ENCODE data around the gene GFOD1.
A peak's percentile ranks its signal among the peaks of the same experiment; 100 is the strongest.

Gene GFOD1, protein sequence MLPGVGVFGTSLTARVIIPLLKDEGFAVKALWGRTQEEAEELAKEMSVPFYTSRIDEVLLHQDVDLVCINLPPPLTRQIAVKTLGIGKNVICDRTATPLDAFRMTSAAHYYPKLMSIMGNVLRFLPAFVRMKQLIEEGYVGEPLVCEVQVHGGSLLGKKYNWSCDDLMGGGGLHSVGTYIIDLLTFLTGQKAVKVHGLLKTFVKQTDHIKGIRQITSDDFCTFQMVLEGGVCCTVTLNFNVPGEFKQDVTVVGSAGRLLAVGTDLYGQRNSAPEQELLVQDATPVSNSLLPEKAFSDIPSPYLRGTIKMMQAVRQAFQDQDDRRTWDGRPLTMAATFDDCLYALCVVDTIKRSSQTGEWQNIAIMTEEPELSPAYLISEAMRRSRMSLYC

DNA sequence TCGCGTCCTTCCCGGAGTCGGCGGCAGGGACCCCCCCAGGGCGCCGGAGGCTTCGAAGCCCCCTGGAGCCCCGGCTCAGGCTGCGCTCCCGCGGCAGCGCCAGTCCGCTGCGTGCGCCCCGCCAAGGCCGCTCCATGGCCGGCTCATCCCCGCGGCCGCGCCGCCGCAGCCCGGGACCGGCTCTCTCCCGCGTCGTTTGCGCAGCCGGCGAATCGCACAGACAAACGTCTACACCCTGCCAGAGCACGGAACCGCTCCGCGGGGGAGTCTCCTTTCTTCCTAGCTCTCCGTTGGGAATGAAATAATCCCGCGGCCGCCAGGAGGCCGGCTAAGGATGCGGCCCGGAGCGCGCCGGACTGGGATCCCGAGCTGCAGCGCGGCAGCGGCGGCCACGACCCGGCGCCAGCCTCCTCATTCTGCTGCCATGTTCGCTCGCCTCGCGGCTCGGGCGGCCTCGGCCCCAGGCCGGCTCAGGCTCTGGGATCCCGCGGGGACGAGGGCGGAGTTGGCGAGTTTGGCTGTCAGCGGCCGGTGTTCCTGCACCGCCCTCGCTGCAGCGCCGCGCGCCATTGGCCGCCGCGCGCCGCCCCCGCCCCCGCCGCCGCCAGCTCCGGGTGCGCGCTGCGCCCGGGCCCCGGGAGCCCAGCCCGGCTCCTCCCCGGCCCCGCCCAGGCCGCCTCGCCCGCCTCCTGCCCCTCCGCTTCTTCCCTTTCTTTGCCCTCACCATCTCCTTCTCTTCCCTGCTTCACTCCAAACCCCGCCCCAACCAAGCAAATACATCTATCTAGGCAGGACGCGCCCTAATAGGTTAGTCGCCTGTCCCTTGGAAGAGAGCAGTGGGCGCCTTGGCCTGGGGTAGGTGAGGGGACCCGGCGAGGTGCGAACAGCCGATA lies at the start of gene GFOD1:
TSS of gene GFOD1 (minus strand) at position 479 of the 893 bp plus-strand sequence. CDS start 710 bp downstream, outside the sequence.
- peak; percentile 57 for DNase-seq

DNA sequence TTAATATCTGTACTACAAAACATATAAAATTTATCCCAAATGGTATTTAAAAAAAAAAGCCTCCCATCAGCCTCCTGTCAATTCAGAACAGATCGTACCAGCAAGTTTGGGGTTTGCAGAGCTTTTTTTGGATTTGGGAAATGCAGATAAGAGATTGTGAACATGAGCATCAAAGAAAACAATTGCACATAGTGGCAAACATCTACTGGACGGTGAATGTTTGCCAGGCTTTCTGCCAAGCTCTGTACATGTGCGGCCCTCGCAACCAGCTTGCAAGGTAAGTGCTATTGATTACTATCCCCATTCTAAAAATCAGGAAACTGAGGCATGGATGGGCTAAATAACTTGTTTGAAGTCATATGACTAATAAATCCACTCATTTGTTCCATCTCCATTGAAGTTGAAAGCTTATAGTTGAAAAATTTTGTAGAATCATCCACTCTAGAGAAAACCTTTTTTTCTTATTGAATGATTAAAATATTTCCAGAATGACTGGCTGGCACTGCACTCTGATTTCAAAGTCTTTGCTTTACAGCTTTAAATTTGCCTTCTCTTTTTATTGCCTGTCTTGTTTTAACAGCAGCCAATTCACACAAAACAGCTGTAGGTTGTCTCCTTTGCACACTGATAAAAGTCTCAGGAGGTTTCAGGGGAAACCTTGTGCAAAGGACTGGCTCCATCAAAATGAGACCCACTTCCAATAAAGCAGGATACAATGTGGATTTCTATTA lies 49.6 kb upstream of the GFOD1 start:
- no peak for DNase-seq

DNA sequence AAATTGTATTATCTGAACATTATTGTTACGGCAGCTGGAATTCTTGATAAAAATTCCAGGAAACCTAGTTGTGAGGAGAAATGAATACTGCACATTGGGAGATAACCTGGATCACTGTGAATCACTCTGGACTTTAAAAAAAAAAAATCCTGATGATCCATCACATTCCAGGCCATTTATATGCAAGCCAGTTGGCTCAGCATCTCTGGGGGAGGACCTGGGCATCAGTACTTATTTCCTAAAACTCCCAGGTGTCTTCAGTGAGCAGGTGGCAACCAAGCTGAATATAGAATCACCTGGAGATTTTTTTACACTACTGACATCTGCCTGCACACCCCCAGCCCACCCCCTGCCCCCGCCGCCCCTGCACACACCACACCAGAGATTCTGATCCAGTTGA lies 47.9 kb upstream of the GFOD1 start:
- DNase-seq = no peak

DNA sequence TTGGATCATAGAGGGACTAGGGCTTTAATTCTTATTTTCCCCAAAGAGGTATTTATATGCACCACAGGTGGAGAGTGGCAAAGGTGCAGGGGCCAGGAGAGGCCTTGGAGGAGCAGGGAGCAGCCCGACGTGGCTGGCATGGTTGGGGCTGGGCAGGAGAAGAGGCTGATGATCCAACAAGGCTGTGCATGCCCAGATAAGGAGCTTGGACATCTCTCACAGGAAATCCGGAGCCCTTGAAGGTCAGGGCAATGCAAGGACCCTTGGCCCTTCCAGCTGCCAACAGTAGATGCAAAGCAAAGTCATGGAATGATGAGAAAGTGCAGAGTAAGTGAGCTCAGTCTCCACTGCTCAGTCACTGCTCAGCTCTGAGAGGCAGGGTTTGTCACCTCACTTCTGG lies 47.1 kb upstream of the GFOD1 start:
- no peak for DNase-seq

DNA sequence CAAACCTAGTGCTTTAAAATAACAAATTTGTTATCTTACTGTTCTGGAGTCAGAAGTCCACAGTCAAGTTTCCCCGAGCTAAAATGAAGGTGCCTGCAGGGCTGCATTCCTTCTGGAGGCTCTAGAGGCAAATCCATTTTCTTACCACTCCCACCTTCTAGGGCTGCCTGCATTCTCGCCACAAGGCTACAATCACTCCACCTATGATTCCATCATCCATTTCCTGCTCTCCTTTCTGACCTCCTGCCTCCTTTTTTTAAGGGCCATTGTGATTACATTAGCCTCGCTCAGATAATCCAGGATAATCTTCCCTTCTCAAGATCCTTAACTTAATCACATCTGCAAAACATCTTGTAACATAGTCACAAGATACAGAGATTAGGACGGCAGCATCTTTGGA lies 44.6 kb upstream of the GFOD1 start:
- no peak for DNase-seq

DNA sequence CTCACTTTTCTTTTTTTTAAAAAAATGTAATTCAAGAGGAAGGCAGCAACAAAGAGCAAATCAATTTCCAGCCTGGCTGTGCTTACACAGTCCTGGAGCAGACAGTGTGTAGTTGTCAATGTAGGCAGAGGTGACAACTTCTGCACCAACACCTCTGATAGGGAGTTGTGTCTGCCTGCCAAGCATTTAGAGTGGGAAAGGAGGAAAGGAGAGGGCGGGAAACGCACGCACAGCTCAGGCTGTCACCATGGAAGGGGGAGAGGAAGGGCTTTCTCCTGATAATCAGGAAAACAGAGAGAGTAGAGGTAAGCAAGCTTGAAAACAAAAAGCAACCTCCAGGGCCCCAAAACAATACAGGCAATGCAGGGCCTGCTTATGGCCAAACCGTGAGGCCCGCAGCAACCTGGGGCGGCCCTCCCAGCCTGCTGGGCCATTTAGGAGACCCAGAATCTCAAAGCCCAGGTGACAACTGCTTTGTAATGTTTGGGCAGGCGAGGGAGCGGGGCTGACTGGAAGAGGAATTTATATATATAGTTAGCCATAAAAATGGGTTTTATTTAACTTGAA lies 41.5 kb upstream of the GFOD1 start:
- no peak for DNase-seq

DNA sequence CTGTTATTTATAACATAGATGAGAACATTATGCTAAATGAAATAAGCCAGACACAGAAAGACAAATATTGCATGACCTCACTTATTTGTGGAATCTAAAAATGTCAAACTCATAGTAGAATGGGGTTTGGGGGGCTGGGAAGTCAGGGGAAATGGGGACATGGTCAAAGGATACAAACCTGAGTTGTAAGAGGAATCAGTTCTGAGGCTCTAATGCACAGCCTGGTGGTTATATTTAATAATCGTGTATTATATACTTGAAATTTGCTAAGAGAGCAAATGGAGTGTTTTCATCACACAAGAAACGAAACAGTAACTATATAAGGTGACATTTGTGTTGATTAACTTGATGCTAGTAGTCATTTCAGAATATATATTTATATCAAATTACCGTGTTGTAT lies 40.8 kb upstream of the GFOD1 start:
- DNase-seq = no peak

DNA sequence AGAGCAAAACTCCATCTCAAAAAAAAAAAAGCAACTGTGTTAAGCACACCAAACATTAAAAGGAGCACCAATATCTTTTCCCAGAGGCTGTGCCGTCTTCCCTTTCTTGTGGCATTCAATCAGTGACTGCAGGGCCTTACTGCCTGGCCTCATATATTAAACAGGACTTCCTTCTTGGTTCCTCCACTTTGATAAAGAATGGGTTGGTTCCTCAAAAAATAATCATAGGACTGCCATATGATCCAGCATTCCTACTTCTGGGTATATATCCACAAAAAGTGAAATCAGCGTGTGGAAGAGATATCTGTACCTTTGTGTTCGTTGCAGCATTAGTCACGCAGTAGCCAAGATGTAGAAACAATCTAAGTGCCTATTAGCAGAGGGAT lies 40.3 kb upstream of the GFOD1 start:
- DNase-seq = no peak

DNA sequence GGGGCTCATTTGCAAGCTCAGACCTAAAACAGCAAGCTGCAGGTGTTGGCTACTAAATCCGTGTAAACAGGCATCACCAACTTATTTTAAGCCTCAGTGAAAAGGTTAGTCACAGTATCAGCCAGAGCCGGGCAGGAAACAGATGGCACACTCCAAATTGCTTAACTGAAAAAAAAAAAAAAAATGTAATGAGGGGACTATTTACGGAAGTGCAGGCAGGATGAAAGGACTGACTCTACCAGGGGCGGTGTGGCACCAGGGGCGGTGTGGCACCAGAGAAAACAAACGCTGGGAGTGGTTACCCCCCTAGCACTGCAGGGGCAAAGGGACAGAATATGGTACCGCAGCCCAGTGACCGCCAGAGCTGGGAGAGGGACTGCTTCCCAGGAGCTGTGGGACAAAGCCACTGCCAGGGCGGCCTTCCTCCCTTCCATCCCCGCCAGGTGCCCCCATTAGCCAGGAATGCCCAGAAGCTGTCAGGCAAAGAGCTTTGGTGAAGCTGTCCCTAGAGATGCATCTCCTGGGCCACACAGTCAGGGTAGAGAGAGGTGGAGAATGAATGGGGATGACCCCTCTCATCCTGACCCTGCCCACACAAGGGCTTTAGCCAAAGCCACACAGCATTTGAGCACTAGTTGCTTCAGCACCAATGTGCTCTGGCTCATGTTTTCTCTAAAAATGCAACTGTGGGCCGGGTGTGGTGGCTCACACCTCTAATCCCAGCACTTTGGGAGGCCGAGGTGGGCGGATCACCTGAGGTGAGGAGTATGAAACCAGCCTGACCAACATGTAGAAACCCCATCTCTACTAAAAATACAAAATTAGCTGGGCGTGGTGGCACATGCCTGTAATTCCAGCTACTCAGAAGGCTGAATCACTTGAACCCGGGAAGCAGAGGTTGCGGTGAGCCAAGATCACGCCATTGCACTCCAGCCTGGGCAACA lies 39.6 kb upstream of the GFOD1 start:
- DNase-seq = peak; percentile 39

DNA sequence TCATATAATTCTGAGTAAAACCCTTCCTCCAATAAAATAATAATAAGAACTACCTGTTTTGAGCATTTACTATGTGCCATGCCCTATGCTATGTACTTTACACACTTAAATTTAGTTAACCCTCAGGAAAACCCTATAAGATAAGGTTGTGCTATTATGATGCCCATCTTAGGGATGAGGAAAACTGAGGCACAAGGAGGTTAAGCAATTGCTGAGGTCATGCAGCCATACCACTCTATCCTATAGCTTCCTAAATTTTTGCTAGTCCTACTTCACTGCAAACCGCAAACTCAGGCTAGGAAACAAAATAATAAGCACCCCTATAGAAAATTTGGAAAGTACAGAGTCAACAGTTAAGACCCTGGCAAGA lies 38.9 kb upstream of the GFOD1 start:
- DNase-seq = no peak

DNA sequence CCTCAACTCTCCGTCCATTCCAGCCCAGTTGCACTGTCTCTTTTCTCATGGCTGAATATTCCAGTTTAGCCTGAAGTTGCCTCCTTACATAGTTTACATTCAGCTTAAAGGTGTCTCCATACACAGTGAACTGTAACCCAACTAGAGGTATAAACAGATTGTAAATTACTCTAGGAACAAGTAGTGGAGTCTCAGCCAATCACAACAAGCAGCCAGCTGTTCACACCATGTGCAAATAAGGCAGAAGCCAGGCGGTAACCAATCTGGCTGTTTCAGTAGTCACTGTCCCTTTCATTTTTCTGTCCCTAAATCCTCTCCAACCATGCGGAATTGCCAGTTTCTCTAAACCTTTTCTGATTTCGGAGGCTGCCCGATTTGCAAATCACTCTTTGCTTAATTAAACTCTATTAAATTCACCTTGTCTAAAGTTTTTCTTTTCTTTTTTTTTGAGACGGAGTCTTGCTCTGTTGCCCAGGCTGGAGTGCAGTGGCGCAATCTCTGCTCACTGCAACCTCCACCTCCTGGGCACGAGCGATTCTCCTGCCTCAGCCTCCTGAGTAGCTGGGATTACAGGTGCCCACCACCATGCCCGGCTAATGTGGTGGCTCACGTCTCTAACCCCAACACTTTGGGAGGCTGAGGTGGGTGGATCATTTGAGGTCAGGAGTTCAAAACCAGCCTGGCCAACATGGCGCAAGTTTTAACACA lies 37.6 kb upstream of the GFOD1 start:
- no peak for DNase-seq

DNA sequence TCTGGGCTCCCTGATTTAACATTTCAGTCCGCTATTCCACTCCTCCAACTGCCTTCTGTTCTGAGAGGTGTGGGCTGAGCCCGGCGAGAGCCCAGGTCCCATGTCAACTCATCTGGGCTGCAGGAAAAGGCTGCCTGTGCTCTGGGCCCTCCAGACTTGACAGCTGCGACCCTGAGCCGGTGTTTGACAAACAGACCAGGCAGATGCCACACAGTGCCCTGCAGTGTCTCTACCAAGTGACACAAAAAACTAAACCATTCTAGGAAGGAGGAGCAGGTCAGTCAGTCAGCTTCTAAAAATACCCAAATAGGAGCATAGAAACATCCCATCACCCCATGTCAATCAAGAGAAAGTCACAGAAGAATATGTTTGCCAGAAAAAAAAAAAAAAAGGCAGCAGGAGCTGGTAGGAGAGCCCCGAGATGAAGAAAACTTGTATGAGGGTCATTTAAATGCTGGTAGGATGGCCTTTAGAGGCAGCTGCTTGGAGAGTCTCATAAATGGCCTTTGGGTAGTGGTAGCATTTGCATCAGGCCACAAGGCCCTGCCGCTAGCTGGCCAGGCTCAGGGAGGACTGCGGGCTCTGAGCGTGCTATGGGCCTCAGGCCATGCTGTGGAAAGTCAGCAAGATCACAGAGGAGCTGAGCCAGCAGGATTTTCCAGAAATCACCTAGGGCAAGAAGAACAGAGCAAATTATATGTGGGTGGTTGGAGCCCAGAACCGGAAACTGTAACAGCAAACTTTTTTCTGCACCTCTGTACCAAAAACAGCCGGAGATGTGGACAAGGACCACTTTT lies 36.6 kb upstream of the GFOD1 start:
- no peak for DNase-seq

DNA sequence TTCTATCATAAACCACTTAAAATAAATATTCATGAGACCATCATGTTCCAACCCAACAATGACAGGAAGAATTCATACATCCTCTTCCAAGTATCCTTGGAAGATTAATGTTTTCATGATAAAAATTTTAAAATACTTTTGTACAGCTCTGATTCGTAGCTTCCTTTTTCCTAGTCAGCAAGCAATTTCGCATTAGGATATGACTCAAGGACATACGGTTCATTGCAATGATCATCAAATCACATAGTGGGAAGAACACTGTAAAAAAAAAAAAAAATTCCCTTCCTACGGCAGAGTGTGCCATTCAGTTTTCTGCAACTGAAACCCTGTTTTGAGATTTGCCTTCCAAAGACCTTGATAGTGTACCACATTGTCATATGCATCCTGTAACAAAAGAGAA lies 35.3 kb upstream of the GFOD1 start:
- DNase-seq = no peak

DNA sequence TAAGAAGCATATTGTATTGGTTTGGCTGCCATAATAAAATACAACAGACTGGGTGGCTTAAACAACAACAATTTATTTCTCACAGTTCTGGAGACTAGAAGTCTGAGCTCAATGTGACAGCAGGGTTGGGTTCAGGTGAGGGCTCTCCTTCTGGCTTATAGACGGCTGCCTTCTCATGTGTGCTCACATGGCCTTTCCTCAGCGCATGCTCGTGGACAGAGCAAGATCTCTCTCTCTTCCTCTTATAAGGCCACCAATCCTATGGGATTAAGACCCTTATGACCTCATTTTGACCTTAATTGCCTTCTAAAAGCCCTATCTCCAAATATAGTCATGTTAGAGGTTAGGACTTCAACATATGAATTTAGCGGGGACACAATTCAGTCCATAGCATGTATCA lies 32.4 kb upstream of the GFOD1 start:
- DNase-seq = no peak

DNA sequence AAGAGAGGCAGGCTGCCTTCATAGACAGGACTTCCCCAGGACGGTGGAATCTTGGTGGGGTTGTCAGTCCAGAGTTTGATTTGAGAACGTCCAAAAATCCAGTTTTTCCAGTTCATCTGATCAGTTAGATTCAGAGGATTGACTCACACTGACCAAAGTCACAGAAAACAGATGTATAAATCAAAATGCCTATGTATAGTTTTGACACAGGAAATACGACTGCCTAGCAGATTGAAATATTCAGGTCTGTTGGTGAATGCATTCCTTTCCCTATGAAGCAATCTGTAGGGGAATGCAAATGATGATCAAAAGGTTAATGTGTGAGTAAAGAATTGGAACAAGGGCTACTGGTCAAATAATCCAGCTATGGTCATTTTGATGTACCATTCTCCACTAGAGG lies 29.7 kb upstream of the GFOD1 start:
- no peak for DNase-seq

DNA sequence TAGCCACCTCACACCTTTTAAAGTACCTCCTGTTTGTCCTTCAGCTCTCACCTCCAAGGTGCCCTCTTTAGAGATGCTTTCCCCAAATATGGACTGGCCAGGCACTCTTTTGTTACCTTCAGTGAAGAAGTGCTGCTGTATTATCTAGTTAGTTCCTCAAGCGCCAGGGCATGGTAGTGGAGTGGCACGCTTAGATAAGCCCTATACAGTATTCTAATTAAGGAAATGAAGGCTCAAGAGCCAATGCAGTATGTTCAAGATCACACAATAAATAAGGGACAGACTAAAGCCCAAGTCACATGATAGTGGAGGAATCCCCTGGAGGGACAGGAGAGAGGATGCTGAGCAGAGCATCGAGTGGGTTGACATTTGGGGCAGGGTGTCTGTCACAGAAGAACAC lies 28.5 kb upstream of the GFOD1 start:
- no peak for DNase-seq

DNA sequence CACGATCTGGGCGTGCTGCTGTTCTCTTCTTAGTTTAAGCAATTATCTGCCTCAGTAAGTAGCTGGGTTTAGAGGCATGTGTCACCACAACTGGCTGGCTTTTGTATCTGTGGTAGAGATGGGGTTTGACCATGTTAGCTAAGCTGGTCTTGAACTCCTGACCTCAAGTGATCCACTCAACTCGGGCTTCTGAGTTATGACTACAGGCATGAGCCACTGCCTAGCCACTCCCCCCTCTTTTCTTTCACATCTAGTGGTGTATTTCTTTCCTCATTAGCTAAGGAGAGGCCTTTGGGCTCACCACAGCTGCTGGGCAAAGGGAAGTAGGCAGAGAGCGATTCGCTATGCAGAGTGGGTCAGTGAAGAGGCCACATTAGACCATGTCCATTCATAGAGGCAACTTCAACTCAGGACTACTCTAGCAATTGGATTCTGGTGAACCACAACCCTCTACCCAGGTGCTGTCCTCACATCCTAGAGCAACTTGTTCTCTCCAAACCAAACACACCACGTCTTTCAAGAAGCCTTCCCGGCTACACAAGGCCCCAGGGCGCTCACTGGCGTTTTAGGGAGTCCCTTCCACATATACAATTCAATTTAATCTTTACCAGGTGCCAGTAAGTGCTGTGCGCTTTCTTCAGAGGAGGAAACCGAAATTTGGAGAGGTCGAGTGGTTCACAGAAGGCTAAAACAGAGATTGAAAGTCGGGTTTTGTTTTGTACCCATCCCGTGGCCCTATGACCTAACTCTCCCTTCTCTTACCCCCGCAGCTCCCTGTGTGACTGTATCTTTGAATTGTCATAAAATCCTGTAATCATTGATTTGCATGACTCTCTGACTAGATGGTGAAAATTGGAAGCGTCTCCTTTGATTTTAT lies 26.5 kb upstream of the GFOD1 start:
- DNase-seq = no peak

DNA sequence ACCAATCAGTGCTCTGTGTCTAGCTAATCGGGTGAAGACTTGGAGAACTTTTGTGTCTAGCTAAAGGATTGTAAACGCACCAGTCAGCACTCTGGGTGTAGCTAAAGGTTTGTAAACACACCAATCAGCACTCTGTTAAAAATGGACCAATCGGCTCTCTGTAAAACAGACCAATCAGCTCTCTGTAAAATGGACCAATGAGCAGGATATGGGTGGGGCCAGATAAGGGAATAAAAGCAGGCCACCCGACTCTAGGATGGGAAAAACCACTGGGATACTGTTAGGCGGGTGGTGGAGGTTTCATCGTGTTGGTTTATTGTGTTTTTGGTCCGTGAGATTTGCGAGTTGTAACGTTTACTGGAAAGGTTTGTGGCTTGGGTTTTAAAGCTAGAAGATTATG lies 25.5 kb upstream of the GFOD1 start:
- DNase-seq = no peak

DNA sequence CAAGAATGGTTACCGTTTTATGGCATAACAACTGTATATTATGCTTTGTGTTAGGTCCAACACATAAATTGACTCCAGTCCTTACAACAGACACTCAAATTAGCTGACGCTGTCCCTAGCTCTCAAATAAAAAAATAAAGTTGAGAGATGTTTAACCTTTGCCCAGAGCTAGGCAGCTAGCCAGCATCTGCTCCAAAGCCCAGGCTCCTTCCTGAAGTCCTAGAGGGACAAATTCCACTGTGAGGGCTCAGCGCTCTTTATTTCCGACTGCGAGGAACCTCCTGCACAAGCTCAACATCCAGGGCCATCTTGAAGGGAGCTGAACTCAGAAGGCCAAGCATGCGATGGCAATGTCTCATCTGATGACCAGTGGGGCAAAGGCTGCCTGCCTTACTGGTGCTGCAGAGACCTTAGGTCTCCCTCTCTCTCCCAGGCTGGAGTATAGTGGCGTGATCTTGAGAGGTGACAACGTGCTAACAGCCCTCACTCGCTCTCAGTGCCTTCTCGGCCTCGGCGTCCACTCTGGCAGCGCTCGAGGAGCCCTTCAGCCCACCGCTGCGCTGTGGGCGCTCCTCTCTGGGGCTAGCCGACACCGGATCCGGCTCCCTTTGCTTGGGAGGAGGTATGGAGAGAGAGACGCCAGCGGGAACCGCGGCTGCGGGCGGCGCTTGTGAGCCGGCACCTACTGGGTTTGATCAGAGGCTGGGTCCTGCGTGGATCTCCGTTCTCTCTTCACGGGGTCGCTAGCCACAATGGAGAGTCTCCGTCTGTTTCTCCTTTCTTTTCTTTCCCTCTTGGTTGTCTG lies 24.7 kb upstream of the GFOD1 start:
- no peak for DNase-seq

All from activated gamma-delta T cell treated with Interleukin-2 at 50 U/mL for 16 hours (primary cell).